Stimulated activated CD4-positive, alpha-beta T cell treated with anti-CD3 and anti-CD28 coated beads, Interleukin-1b, Interleukin-23, amount 100 ng/mL, for 1 hour (primary cell): ENCODE results near the gene SLC35D1.

Source experiments
- DNase-seq, 2 donors: peaks; one replicate each; pipeline ENCODE4 v3.0.0-alpha.2; 2020; ENCODE audit warnings: low read depth in 2 of 2

Gene SLC35D1

DNA sequence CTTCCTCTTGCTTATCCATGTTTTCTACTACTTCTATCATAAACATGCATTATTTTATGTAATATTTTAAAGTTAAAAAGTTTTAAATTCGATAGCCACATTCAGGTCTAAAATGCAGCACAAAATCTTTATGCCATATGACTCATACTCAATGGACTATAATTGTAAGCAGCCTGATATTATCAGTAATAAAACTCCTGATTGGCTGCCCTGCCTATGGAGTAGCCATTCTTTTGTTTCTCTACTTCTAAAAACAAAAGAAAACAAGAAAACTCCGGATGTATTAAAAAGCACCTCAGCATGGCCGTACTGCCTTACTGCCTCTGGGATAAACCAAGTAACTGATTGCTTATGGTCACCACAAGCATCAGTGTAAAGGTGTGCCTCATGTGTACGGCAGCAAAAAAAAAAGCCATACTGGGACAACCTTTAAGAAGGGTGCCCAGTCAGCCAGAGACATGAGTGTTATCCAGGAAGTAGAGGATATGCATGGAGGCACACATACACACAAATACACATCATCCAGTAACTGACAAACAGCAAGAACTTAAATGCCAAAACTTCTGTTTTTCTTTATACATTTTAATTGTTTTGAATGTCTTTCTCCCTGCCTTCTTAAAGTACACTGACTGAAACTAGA lies 9.2 kb downstream of the SLC35D1 start:
- no peak for DNase-seq

DNA sequence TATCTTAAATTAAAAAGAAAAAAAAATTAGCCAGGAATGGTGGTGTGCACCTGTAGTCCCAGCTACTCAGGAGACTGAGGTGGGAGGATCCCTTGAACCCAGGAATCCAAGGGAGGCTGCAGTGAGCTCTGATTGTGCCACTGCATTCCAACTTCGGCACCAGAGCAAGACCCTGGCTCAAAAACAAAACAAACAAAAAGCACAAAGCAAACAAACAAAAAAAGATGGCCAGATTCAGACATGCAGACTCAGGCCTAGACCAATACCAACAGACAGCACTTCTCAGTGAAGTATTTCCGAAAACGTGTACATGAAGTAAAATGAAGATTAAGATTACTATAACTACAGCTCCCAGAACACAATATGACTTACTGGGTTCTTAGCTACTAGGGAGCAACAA lies 10.6 kb downstream of the SLC35D1 start:
- no peak for DNase-seq

- no peak for DNase-seq
These were observed 12.0 kb downstream of the SLC35D1 start for GRCh38 chr1:67041841-67042503.

DNA sequence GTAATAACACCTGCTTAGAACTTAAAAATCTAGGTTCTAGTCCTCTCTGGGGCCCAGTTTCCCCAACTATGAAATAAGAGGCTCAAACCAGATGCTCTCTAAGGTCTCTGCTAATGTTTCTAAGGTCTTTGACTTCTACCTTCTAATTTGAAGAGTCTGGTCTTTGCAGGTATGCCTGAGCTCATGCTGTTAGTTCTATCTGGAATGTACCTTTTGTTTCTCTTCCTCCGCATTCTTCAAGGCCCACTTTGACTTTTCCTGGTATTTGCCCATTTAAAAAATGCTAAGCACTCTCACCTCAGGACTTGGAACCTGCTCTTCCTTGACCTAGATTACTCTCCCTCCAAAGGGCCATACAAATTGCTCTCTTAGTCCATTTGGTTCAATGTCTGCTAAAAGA lies 13.5 kb downstream of the SLC35D1 start:
- DNase-seq = no peak

DNA sequence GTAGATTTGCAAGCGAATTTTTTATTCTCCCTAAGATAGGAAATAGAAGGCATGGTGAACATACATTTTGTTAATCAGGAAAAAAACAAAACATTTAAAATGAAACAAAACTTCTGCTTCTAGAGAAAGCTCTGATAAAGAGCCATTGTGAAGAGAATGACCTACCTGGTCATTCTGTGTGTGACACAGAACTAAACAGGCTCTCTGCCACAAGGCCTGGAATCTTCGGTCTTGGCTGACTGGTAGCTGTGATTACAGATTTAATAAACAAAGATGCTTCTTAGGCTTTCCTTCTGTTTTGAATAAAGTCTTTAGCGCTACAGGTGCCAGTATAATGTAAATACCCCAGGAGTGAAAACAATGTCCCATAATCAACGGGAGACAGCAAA lies 22.1 kb downstream of the SLC35D1 start:
- no peak for DNase-seq

GRCh38 chr1:67031121-67031858 lies 22.7 kb downstream of the SLC35D1 start:
- DNase-seq = no peak

GRCh38 chr1:67029472-67029871 lies 24.5 kb downstream of the SLC35D1 start:
- DNase-seq = no peak

DNA sequence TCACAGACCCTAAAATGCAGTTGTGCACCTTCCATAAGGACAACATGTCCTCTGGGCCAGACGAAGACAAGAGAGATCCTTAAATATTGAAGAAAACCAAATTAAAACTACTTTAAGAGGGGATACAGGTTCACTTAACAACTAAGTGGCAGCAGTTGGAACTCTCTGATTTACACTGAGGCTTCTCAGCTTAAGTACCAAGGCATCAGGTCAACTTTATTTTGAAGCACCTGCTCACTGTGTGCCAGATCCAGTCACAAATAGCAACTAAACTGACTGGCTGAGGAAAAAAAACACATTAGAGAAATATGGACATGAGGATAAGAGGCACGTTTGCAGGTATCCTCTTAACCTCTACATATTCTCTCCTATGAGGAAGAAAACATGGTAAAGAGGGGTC lies 33.2 kb downstream of the SLC35D1 start:
- no peak for DNase-seq

DNA sequence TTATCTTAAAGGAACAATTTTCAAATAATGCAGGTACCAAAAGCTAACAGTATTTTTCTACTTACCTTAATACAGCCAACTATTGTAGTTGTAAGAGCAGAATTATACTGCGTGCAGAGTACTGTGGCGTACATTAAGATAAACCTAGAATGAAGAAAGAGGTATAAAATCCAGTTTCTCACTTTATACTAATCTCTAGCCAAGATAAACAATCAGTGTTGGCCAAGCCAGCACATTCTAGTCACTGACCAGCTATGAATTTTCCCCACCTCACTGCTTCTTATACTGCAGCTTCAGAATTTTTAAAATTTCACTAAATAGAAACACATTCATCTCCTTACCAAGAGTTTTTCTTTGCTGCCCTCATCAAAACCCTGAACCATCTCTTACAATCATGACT lies 33.6 kb downstream of the SLC35D1 start:
- DNase-seq = no peak

DNA sequence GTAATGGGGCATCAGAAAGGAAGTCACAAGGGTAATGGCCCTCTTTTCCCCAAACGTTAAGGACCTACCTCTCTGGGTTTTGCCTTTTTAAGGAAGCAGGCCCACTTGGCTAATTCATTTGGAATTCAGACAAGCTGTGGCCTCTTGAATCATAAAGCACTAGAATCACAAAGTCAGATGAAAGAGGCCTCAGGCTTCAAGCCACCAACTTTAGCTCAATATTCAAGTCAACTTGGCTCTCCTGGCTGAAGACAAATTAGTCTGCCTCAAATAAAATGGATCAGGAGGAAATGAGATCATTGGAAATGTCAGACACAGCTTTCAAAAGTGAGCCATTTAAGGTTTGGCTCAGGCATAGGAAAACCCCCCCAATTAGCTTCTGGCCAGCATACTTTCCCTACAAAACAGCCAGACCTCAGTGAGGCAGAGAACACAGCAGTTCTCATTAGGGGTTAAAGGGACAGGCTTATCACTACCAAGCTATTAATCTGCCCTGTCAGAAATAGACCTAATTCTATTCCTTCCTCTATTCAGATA lies 34.3 kb downstream of the SLC35D1 start:
- no peak for DNase-seq

DNA sequence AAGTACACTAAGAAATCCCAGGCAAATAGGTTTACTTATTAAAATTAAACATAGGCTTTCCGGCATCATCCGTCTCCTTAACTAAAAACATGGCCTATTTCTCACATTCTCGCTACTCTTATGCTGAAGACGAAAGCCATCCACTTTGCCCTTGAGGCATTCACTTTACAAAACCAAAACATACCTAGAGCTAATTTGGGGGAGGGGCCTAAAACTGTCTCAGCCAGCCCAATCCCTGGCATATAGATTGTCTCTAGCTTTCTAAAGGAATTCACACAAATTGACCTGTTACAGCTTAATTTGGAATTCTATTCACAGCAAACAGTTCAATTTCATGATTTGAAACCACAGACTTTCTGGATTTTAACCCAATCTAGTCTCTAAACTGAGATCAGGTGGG lies 34.8 kb downstream of the SLC35D1 start:
- DNase-seq = no peak

GRCh38 chr1:67018574-67018973 lies 35.4 kb downstream of the SLC35D1 start:
- no peak for DNase-seq

GRCh38 chr1:67013573-67013972 lies 40.4 kb downstream of the SLC35D1 start:
- no peak for DNase-seq

DNA sequence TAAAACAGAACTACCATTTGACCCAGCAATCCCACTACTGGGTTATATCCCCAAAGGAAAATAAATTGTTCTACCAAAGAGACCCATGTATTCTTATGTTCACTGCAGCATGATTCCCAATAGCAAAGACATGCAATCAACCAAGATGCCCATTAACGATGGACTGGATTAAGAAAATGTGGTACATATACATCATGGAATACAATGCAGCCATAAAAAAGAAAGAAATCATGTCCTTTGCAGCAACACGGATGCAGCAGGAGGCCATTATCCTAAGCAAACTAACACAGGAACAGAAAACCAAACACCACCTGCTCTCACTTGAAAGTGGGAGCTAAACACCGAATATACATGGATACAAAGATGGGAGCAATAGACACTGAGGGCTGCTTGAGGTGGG lies 44.2 kb downstream of the SLC35D1 start:
- no peak for DNase-seq

GRCh38 chr1:67005068-67005467 lies 48.9 kb downstream of the SLC35D1 start:
- DNase-seq = no peak

DNA sequence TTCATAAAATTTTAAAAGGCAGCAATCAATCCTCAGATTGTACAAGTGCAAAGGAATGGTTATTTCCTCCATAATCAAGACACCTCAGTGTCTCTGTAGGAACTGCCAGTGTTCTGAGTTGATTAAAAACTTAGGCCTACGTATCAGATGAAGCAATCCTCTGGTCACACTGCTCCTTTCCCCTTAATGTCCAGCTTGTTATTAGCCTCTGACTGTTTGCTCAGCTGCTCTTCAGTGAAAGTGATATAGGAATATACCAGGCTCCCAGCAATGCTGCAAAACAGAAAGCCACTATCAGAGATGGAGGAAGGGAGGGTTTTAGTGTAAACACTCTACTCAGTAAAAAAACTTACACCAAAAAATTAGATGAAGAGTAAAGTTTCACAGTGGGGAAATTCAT lies 49.8 kb downstream of the SLC35D1 start:
- no peak for DNase-seq

DNA sequence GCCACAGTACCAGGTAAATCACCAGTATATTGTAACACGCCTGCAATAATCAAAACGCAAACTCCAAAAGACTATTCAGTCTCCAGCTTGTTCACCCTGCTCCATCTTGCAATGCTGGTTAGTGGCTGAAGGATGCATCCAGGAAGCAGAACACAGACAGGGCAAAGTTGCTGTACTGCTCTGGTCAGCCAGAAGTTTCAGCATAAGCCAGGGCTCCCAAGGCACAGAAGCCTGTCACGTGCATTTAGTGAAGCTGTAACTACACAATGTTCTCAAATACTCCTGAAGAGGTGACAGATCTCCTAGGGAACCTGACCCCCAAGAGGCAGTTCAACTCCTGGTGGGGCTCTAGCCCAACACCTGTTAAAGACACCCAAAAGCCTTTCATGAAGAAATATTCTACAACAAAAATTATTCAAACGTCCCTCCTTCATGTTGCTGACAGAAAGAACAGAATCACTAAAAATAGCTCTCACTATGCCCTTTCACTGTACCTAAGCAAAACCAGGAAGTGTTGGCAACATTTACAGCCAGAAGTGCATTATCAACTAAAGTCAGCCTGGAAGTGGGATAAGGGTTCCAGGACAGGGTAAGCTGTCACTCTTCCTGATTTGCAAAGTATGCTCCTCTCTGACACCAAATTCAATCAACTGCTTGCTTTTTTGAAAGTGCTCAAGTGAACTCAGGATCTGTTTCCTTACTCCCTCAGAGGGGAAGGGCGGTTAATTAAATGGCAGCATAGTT lies 52.1 kb downstream of the SLC35D1 start:
- DNase-seq = no peak

DNA sequence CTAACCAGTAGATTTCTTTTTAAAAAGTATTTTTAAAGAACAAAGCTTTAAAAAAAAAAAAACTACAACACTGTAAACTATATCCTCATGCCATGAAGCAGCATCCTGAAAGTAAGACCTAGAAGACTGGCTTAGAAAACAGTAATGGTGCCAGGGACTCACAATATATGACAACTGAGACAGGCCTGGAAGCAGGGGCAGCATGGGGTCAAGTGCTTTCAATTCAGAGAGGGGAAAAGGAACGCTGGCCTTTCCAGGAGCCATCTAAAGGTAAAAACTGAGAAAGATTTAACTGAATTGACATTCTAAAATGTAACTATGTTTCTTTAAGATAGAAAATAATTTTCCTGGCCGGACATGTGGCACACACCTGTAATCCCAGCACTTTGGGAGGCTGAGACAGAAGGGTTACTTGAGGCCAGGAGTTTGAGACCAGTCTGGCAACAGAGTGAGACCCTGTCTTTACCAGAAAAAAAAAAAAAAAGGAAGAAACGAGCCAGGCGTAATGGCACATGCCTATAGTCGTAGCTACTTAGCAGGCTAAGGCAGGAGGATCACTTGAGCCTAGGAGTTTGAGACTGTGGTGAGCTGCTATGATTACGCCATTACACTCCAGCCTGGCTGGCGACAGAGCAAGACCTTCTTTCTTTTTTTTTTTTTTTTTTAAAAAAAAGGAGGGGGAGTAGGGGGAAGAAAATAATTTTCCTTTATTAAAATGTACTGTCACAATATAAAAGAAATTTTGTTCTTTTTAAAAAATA lies 54.1 kb downstream of the SLC35D1 start:
- DNase-seq = no peak

- DNase-seq = no peak
These were observed 55.0 kb downstream of the SLC35D1 start for GRCh38 chr1:66998972-66999371.

DNA sequence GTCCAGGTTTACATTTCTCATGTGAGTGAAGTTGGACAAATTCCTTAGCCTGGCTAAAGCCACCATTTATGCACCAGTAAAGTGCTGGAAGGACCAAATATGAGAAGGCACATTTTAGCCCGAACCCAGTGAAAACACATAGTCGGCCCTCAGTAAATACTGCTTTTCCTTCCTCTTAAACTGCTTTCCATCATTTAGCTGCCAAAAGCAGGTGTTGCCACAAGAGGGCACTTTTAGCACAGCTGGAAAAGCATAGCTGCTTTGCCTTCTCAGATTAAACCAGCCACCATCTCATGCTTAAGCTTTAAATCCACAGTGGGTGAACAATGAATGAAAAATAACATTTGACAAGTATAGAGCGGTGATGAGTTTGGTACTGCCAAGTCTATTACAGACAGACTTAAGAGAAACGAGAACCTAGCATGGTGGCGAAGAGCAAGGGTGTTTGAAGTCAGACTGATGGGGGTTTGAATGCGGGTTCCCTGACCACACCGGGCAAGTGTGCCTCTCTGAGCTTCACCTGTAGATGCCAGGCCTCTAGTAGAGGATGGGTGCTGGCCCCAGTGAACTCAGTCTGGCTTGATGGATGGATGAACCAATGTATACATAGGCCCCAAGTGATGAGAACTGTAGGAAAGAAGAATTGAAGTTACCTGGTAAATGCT lies 57.8 kb downstream of the SLC35D1 start:
- peak in 1 of 2 donors; percentile 24 for DNase-seq

- no peak for DNase-seq
These were observed 60.9 kb downstream of the SLC35D1 start for GRCh38 chr1:66993076-66993475.
